ENCODE results near the gene CHCHD6.

- TF ChIP-seq GATA2 (IDR thresholded peaks at IDR 0.05; ENCODE audit: low read depth, low read length) (no peak), GATA3 (IDR thresholded peaks at IDR 0.05; ENCODE audit: low read depth, low read length) (no peak)
These were observed 208.0 kb downstream of the CHCHD6 start for GRCh38 chr3:126912027-126912422.
